Stimulated activated naive CD8-positive, alpha-beta T cell treated with anti-CD3 and anti-CD28 coated beads, Interleukin-15, Interleukin-2, amounts not matched to agents 100 U/mL and 50 U/mL, for 24 hours (primary cell): ENCODE results near the gene ADCY1.

Experiments used
- ATAC-seq: fragments of 150-1000 bp; cut with Tn5 transposase; one replicate; pipeline ENCODE4 v1.10.0; 2021
- DNase-seq: peaks from one replicate; pipeline ENCODE4 v3.0.0; 2021

ADCY1 gene

DNA sequence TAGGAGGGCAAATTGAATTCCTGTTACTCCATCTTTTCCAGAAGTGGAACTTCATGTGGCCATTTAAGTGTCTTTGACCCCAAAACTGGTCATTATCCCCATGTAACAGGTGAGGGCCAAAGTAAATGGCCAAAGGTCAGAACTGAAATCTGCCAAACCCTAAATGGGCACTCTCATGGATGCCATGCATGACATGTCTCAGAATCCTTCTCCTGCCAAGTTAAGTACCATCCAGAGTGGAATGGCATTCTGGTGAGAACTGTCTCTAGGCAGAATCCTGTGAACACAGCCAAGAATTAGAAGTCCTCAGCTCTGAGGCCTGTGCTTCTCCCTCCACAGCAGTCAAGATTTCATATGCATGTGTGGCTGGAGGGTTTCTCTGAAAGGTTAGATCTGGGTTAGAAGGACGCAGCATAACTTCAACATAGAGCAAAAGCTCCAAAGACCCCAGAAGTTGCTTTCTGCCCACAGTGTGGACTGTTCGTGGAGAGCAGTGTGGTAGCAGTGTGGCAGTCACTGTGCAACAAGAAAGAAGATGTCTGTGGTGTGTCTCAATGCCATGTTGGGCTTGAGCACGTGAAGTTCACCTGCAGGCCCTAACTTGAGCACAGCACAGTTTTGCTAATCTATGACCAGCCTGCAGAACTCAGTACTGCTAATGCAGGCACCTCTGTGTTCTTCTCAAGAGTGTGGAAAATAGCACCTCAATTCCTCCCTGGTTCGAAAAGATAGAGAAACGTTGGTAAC, 121.3 kb downstream of the ADCY1 start:
- DNase-seq (no peak), ATAC-seq (no peak)

DNA sequence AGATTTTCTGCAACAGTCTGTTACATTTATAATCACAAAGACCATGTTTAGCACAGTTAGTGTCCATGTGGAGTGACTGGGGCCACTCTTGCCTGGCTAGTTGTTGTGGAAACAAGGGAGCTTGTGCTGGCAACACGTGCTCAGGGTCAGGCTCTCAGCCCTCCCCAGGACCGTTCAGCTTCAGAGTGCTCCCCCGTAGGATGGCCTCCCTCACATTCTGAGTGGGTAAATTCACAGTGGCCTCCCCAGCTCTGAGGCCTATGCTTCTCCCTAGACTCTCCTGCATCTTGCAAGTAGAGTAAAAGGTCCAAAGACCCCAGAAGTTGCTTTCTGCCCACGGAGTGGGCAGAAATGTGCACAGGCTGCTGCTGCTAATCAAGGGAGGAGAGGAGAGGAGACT, 122.3 kb downstream of the ADCY1 start:
- DNase-seq (no peak), ATAC-seq (no peak)

DNA sequence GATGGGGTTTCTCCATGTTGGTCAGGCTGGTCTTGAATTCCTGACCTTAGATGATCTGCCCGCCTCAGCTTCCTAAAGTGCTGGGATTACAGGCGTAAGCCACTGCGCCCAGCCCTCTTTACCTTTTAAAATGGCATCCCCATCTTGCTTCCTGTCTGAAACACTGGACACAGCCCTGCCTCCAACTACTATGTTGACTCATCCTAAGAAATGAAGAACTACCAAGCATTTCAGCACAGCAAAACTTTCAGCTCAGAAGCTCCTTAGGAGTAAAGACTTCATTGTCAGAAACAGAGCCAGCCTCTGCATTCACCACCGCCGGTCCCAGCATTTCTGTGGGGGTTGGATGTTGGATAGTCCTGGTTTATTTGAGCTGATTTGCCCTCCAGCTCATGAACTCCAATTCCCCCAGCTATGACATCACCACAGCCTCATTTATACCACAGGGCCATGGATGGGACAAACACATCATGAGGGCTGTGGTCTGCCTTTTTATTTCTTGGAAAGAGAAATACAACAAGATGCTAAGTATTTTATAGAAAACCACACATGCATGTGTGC, 123.5 kb downstream of the ADCY1 start:
- DNase-seq (no peak), ATAC-seq (no peak)

DNA sequence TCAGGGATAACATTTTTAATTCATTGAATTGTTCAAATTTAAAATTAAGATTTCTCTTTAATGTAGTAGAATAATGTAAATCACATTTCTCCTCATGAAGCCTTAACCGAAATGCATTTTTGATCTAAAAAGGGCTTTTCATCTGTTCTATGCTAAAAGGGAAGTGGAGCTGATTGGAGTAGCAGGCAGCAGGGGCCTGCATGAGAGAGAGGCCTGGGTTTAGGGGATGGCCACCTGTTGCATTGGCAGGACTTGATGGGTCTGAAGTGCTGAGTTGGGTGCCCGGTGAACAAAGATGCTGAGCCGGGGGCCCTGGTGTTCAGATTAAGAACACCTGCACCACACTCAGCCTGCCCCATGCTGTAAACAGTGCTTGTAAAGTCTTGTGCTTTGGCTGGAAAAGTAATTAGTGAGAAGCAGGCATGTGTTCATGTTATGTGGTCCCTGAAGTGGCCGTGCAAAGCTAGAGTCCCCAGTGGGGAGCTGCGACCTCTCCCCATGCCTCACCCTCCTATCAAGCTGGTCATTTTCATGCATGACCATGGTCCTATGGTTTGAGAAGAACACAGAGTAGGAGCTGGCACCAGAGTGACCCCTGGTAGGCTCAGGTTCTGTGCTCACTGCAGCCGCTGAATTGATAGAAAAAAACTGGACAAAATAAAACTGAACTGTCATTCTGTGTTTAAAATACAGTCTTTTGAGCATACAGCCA, 124.3 kb downstream of the ADCY1 start:
- no peak for DNase-seq
- ATAC-seq, result no peak

DNA sequence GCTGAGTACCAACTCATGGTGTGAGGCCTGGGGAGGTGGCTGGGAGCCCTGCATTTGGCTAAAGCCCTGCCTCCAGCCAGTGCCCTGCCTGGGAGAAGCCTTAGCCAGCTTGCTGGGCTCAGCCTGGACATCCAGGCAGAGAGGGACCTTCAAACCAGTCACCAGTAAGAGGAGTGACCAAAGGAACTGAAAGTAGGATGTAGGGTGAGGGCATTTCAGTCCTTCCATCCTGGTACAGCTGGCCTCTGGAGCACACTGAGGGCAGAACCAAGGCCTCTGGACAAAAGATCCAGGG, 124.8 kb downstream of the ADCY1 start:
- DNase-seq, result no peak
- ATAC-seq, result no peak

DNA sequence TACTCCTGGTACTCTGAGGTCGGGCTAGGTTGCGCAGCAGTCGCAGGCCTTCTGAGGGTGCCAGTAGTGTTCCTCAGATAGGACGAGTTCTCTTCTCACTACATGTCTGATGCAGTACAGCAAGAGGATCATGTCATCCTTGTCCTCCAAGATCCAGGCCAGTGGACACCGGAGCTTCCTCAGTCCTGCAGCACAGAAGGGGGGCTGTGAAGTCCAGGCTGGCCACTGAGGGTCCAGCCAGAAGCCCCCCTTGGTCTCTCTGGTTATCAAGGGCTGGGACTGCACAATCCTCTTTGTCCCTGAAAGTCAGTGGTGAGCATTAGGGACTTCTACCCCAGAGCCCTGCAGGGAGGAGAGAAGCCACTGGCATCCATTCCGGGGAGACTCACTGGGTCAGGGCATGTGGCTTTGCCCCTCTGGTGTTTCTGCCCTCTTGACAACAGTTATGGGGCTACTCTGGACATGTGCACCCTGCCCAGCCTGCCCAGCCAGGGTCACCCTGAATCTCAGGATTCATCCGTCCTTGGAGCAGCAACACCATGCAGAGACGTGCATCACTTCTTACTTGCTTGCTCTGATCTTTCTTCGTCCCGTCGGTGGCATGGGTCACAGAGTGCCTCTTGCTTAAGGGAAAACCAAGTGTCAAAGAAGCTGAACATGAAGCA, 125.7 kb downstream of the ADCY1 start:
- no peak for ATAC-seq

DNA sequence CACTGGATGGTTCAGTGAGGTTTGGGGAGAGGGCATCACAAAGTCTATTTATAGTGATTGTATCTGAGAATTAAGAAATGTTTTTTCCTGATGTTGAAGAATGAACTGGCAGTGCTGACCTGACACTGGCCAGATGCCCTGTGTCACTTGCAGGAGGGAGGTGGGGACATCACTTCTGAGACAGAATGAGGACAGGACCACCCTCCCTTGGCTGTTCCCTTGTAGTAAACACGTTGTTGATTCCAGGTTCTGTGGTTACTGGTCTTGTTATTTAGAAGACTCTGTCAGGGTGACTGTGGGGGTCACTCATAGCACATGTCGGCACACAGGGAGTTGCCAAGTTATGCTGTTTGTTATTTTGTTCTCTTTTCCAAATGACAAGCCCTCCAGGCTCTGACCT, 126.4 kb downstream of the ADCY1 start:
- ATAC-seq (no peak), DNase-seq (no peak)

More for the DNA sequence above, 125.7 kb downstream of the ADCY1 start:
- no peak for DNase-seq

DNA sequence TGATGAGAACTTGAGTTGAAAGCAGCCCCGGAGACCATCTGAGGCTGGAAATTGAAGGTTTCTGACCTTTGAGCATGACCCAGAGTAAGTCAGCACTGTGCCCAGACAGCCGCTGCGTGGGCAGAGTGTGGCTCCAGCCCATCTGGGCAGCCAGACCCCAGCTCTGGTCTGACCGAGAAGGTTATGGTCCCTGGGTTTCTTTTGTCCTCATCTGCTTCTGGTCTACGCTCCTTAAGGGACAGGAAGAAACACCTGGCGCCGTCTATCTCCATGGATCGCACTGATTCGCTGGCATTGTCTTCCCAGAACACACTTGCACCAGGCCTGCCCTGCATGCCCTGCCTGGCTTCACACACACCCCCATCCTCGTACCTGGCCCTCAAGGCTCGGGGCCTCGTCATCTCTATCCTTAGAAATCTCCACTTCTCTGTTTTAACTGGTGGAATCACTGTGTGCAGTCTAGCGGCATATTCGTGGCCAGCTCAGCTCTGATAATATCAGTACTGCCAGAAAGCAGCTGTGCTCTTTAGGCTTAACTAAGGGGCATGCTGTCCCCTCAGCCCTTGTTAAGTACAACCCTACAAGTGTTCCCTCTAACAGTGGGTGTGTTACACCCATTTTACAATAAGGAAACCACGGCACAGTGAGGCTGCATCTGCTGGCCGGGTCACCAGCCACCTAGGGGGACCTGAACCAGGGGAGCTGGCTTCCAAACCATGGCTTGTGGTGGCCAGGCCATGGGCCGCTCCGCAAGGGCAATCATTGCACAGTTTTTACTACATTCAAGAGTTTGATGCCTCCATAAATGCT, 127.7 kb downstream of the ADCY1 start:
- ATAC-seq, result no peak
- no peak for DNase-seq

DNA sequence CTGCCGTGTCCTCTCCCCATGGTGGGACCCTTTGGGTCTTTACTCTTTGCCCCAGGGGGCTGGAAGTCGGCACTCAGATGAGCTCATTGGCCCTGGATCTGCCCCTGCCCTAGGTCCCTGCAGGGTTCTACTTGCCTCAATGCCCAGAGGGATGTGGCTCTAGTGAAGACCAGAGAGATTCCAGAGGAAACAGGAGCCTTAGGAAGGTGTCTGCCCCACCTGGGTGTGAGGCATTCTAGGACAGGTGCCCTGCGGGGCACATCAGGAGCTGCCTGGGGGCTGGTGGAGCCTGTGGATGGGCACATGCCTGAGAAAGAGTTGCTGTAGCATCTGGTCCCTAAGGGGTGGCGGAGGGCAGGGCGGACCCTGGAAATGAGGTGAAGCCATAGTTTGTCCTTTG, 128.6 kb downstream of the ADCY1 start:
- ATAC-seq, result no peak

DNA sequence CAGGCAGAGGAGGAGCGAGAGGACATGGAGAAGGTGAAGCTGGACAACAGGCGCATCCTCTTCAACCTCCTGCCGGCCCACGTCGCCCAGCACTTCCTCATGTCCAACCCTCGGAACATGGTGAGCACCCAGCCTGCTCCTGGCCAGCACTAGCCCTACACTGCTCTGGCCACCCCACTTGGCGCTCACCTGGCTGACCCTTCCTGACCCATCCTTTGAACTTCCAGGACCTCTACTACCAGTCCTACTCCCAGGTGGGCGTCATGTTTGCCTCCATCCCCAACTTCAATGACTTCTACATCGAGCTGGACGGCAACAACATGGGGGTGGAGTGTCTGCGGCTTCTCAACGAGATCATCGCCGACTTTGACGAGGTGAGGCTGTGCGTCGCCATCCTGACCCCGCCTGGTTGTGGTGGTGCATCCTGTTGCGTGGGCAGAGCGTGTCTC, 129.2 kb downstream of the ADCY1 start:
- DNase-seq (no peak), ATAC-seq (no peak)

More for the DNA sequence above, 128.6 kb downstream of the ADCY1 start:
- DNase-seq, result no peak

DNA sequence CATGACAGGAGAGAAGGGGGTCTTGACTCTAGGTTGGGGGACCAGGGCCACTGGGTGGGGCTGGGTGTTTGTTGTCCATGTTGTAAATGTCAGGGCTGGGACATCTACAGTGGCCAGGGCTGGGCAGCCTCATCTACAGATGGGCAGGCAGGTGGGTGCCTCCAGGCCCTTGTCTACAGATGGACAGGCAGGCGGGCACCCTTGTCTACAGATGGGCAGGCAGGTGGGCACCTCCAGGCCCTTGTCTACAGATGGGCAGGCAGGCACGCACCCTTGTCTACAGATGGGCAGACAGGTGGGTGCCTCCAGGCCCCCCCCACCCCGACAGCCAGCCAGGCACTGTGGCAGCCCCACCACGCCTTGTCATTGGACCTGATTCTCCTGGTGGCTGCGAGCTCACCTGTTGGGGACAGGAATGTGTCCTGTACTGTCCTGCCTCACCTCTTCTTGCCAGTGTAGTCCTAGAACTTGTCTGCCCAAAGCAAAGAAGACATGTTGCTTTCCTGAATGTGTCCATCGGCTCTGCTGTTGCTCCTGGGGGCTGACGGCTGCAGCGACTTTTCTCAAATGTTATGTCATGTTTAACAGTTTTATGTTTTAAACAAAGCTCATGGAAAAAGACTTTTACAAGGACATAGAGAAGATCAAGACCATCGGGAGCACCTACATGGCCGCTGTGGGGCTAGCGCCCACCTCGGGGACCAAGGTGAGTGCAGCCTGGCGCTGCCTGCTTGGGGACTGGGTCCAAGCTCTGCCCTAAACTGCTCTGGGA, 129.9 kb downstream of the ADCY1 start:
- DNase-seq, result no peak
- no peak for ATAC-seq

DNA sequence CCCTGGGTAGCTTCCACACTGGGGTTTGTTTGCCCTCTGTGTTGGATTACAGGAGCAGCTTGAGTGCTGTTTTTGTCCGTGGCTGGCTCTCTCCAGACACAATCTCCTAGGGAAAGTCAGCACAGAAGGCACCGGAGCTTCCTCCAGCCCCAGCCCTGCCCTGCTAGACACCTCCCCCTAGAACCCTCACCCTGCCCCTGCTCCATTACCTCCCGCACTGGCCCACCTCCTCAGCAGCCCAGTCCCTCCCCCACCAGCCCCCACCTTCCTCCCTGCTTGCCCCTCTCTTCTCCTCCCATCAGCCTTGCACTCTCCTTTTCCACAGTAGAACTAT, 130.5 kb downstream of the ADCY1 start:
- no peak for DNase-seq

DNA sequence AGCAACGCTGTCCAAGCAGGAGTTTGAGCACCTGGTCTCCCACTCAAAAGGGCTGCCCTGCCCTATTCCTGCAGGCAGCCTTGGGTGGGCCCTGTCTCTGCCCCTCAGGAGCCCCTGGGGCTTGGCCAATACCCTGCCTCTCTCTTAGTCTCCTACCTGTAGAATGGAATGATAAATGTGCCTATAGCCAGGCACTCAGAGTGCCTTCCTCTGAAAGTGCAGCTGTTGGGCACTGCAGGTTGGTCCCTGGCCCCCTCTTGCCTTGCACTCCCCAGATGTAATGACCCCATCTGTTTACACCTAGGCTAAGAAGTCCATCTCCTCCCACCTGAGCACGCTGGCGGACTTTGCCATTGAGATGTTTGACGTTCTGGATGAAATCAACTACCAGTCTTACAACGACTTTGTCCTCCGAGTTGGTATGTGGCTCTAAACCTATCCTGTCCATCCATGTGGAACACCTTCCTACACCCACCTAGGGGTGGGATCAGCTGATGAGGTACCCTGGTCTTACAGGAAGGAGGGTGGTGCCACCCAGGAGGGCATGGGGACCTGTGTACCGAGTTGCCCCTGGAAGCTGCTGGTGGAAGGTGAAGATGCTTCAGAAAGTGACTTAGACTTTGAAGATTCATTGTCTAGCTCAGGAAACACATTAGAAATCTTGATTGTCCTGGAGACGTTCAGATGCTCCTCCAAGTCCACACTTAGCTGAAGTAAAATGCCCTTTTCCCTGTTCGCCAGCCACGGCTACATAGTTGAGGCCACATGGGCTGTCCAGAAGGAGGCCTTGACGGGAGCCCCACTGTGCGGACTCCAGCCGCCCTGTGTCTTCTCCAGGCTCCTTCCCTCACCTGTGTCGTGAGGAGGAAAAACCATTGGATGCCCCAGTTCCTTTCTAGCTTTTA, 134.1 kb downstream of the ADCY1 start:
- DNase-seq, result no peak

More for the DNA sequence above, 130.5 kb downstream of the ADCY1 start:
- no peak for ATAC-seq

DNA sequence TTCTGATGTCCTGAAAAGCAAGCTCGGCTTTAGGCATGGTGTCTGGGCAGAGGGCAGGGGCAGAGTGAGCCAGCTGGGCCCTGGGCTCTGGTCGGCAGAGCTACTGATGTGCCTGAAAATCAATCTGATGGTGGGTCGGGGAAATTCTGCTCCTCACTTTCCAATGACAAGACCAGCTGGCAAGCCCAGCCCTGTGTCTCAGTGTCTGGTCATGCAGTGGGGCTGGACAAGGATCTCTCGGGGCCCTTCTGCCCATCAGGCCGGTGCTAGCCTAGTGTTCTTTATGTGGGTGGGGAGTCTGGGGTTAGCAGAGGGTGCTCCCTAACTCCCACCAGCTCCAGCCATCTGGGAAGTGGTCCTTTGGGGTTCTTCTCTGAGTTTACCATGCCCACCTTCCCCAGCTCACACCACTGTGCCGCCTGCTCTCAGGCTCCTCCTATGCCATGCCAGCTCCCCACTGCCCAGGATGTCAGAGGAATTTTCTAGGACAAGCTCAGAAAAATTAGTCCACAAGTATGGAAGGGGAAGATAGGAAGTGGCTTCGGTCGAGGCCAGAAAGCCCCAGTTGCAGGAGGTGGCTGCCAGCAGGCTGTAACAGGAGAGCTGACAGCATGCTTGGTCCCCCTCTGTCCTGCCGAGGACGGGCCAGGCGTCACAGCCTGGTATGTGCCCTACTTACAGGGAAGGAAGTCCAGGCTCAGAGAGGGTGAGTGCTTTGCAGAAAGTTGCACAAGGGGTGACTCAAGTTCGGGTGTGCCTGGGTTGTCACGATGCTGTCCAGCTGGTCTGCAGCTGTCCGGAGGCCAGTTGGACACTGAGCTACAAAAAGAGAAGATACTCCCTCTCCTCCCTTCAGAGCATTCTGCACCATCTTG, 135.2 kb downstream of the ADCY1 start:
- DNase-seq, result no peak

More for the DNA sequence above, 134.1 kb downstream of the ADCY1 start:
- no peak for ATAC-seq

DNA sequence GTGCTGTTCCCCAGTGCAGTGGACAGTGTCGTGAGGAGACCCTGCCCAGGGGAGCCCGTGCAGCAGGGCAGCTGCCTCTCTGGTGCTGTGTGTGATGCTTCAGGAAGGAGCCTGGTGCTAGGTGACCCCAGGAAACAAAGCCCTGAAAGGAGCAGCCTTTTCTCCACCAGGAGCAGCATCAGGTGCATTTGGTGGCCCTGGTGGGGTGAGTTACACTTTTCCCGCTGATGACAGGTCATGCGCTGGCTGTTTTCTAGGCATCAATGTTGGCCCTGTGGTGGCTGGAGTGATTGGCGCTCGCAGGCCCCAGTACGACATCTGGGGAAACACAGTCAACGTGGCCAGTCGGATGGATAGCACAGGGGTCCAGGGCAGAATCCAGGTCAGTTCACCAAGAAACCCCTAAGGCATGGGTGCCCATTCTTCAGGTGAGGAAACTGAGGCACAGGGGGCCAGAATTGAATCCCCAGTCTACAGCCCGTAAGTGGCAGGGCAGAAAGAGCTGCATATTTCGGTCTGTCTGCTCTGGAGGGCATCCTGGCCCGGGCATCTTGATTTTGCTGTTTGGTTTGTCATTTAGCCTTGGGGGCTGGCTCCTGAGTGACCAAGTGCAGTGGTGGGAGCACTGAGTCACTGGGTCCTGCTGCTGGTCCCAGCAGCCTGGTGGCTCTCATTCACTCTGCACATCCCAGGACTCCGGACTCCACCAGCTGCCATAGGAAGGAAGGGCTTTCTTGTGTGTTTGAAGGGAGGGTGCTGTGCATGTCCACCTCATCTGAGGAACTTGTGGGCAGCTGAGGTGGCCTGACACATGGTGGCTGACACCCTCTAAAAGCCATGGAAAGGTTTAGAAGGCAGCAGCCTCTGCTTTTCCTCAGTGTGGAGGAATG, 136.3 kb downstream of the ADCY1 start:
- ATAC-seq (no peak), DNase-seq (no peak)

More for the DNA sequence above, 135.2 kb downstream of the ADCY1 start:
- ATAC-seq, result no peak

DNA sequence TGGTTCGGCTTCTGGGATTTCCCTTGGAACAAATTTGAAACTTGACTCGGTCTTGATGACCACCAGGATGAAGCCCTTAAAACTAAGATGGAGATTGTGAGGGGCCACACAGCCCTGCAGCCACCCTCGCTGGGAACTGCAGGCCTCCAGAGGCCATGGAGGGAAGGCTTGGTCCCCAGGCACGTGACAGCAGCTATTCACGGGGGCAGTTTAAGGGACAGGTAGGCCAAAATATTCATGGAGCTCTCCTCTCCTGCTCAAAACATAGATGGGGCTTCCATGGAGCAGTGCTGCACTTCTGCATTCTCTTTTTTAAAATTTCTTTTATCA, 137.0 kb downstream of the ADCY1 start:
- DNase-seq (no peak), ATAC-seq (no peak)

DNA sequence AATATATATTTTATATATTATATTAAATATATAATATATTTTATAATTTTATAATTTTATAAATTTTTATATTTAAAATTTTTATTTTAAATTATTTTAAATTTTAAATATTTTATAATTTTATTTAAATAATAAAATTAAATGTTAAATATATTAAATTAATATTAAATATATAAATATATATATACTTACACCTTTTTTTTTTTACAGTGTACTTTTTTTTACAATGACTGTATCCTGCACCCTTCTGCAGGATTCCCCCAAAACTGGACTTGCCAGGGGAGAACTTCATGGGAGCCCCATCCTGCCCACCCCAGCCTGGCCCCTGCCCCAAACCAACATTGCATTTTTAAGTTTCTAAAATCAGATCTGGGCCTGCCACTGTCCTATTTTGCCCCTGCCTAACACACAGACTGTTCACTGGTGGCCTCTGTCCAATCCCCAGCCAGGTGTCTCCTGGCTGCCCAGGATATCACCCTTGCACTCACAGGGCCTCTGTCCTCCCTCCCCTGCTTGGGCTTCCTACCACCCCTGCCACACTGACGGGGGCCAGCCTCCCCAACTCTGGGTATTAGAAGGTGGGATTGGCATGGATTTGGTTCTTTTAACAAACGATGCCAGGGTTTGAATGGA, 138.0 kb downstream of the ADCY1 start:
- no peak for DNase-seq
- ATAC-seq, result no peak
